Thymus (tissue), 11 donors: ENCODE results near the gene MAPK14. TPM values are rescaled to one million over a fixed set of nuclear protein-coding genes. Genes with fewer than 3 reads are reported as not detected.

Experiments
- DNase-seq, 9 donors: peaks; one replicate each; pipeline ENCODE4 v3.0.0-alpha.2; 2013; ENCODE audit warnings: low spot score in 9 of 9, low read depth in 6 of 9, missing footprints in 1 of 9
- H3K27ac ChIP-seq, 2 donors: one replicate each; pipeline ENCODE4 v1.5.1; 2013; ENCODE audit warnings: control low read depth in 1 of 2, low read depth in 1 of 2, low read length in 1 of 2, mild to moderate bottlenecking in 1 of 2, moderate library complexity in 1 of 2
- H3K27me3 ChIP-seq, 2 donors: one replicate each; pipeline ENCODE4 v1.5.1; 2013; ENCODE audit warnings: low read length in 1 of 2; ENCODE audit not compliant: control insufficient read depth in 2 of 2, insufficient read depth in 1 of 2
- H3K36me3 ChIP-seq, 2 donors: one replicate each; pipeline ENCODE4 v1.5.1; 2013; ENCODE audit warnings: low read length in 1 of 2, mild to moderate bottlenecking in 1 of 2, moderate library complexity in 1 of 2; ENCODE audit not compliant: control insufficient read depth in 2 of 2, insufficient read depth in 2 of 2
- H3K4me1 ChIP-seq, 2 donors: one replicate each; pipeline ENCODE4 v1.5.1; 2013; ENCODE audit warnings: low read length in 2 of 2; ENCODE audit not compliant: control insufficient read depth in 2 of 2, insufficient read depth in 2 of 2
- H3K4me3 ChIP-seq, 2 donors: one replicate each; pipeline ENCODE4 v1.5.1; 2013; ENCODE audit warnings: low read length in 2 of 2, control low read depth in 1 of 2, mild to moderate bottlenecking in 1 of 2
- H3K9me3 ChIP-seq, 2 donors: one replicate each; pipeline ENCODE4 v1.5.1; 2013; ENCODE audit warnings: low read length in 1 of 2, mild to moderate bottlenecking in 1 of 2; ENCODE audit not compliant: control insufficient read depth in 2 of 2, insufficient read depth in 1 of 2
- WGBS: extraction: QIAGEN DNeasy Blood & Tissue Kit; methylation state at CpG from one replicate; pipeline ENCODE4 v1.1.7; 2013; 5-methylcytosine and 5-hydroxymethylcytosine counted together
- polyA plus RNA-seq: library from polyadenylated mRNA; stranded (reverse); fragments of 200-250 nt; gene quantifications from one replicate; pipeline ENCODE4 v1.2.3, GENCODE V29; 2013
- total RNA-seq: library from RNA; stranded (reverse); fragments of 120-200 nt; gene quantifications from one replicate; pipeline ENCODE4 v1.2.4, GENCODE V29; 2013
- donor health status: healthy.

The MAPK14 gene
- total and polyA plus RNA-seq, 2 donors = 33.4 to 44.0 TPM

DNA sequence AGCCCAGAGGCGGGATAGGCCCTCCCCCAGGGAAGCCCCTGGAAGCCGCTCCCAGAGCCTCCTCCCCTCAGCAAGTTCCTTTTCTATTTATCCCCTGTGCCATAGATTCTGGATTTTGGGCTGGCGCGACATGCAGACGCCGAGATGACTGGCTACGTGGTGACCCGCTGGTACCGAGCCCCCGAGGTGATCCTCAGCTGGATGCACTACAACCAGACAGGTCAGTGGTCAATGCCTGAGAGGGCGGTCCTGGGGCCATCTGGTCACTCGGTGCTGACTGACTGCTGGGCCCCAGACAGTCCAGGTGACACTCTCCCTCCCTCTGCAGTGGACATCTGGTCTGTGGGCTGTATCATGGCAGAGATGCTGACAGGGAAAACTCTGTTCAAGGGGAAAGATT, 108.9 kb downstream of the MAPK14 start:
- Histone ChIP-seq H3K4me3 (no peak overlapping the region), H3K4me1 (peaks cover 4 to 42% of the 10 kb centered on the region in 2 donors), H3K36me3 (peaks cover 23 to 35% of the 10 kb centered on the region in 2 donors), H3K27me3 (no peaks in the 10 kb centered on the region), H3K9me3 (no peaks in the 10 kb centered on the region), H3K27ac (no peak overlapping the region)
- no peak for DNase-seq
- 98% methylated on average over 12 of the region's 12 CpGs for WGBS

DNA sequence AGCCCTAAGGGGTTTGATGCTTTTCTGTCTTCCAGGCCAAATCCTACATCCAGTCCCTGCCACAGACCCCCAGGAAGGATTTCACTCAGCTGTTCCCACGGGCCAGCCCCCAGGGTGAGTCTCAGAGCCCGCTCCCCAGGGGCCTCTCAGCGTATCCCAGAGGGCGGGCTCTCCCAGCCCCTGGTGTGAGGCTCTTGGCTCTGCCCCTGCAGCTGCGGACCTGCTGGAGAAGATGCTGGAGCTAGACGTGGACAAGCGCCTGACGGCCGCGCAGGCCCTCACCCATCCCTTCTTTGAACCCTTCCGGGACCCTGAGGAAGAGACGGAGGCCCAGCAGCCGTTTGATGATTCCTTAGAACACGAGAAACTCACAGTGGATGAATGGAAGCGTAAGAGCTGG, 111.1 kb downstream of the MAPK14 start:
- Histone ChIP-seq H3K36me3 (peaks cover 23 to 39% of the 10 kb centered on the region in 2 donors), H3K9me3 (no peaks in the 10 kb centered on the region), H3K4me3 (no peak overlapping the region), H3K27ac (no peak overlapping the region), H3K27me3 (no peaks in the 10 kb centered on the region), H3K4me1 (peaks cover 0 to 26% of the 10 kb centered on the region in 2 donors)
- no peak for DNase-seq
- 97% methylated on average over 15 of the region's 15 CpGs for WGBS

DNA sequence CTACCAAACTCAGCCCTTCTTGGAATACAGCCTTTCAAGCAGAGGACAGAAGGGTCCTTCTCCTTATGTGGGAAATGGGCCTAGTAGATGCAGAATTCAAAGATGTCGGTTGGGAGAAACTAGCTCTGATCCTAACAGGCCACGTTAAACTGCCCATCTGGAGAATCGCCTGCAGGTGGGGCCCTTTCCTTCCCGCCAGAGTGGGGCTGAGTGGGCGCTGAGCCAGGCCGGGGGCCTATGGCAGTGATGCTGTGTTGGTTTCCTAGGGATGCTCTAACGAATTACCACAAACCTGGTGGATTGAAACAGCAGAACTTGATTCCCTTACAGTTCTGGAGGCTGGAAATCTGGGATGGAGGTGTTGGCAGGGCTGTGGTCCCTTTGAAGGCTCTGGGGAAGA, 111.8 kb downstream of the MAPK14 start:
- peak in 1 of 9 donors; percentile 44 for DNase-seq

DNA sequence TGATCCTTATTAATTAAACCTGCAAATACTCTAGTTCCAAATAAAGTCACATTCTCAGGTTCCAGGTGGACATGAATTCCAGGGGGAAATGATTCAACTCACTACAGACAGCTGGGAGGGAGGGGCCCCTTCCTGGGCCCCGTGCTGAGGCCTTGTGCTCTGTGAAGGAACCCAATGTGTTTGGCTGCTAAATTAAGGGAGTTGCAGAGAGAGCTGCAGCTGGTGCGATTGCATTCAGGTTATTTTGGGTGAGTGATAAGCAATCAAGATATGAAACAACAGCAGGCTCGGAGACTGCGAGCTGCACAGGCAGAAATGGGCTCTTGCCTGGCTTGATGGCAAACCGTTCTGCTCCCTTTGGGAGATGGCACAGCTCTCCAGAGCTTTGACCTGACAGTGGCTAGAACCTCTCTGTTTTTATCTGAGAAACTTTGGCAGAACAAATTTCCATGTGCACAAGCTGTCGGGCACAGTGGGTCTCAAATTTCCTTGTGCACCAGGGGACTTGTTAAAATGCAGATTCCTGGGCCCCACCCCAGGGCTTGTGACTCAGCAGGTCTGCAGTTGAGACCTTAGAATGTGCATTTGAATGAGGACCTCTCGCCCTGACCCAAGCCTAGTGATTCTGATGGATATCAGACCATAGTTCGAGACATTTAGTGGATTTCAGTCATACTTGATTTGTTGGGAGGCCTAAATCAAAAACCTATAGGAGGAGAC, 112.5 kb downstream of the MAPK14 start:
- Histone ChIP-seq H3K27me3 (no peaks in the 10 kb centered on the region), H3K36me3 (peaks cover 23 to 39% of the 10 kb centered on the region in 2 donors), H3K27ac (peak overlapping the region; percentile 42 to 73), H3K4me3 (no peak overlapping the region), H3K4me1 (peaks cover 0 to 26% of the 10 kb centered on the region in 2 donors), H3K9me3 (no peaks in the 10 kb centered on the region)
- DNase-seq = peak in 2 of 9 donors; percentile 56 to 81
- 87% methylated on average over 8 of the region's 8 CpGs for WGBS

More for the DNA sequence above, 111.8 kb downstream of the MAPK14 start:
- no peaks in the 10 kb centered on the region for H3K9me3 ChIP-seq
- WGBS = 67% methylated on average over 7 of the region's 7 CpGs
- H3K27me3 ChIP-seq = no peaks in the 10 kb centered on the region
- peaks cover 23 to 39% of the 10 kb centered on the region in 2 donors for H3K36me3 ChIP-seq
- peak overlapping the region in 1 of 2 donors; percentile 73 for H3K27ac ChIP-seq
- H3K4me3 ChIP-seq = no peak overlapping the region
- H3K4me1 ChIP-seq = peaks cover 0 to 26% of the 10 kb centered on the region in 2 donors

DNA sequence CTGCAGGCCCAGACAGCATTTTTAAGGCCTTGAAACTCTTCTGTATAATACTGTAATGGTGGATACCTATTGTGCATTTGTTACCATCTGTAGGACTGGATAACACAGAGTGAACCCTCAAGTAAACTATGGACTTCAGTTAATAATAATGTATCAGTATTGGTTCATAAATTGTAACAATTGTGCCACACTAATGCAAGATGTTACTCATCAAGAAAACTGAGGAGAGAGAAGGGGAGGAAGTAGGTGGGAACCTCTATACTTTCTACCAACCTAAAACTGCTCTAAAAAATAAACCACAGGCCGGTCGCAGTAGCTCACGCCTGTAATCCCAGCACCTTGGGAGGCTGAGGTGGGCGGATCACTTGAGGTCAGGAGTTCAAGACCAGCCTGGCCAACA, 113.5 kb downstream of the MAPK14 start:
- no peaks in the 10 kb centered on the region for H3K9me3 ChIP-seq
- WGBS = 94% methylated on average over 4 of the region's 4 CpGs
- H3K4me1 ChIP-seq = peaks cover 0 to 26% of the 10 kb centered on the region in 2 donors
- H3K4me3 ChIP-seq = no peak overlapping the region
- DNase-seq = no peak
- H3K36me3 ChIP-seq = peaks cover 19 to 32% of the 10 kb centered on the region in 2 donors
- H3K27ac ChIP-seq = no peak overlapping the region
- H3K27me3 ChIP-seq = no peaks in the 10 kb centered on the region

DNA sequence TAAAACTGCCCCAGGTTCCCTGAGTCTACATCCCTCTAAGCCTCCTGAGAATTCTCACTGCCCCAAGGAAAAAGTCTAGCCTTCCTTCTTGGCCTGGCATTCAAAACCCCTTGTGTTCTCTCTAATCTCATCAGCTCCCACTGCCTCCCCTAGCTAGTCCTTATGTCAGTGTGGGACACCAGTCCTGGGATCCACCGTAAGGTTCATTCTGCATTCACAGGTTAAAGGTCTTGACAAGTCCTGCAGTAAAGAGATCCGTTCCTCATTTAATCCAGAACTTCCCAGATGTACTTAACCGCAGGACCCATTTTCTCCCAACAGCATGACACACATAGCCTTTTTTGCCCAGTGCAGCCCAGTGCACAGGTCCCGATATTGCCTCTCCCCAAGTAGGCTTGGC, 114.4 kb downstream of the MAPK14 start:
- no peaks in the 10 kb centered on the region for H3K27me3 ChIP-seq
- H3K36me3 ChIP-seq = peaks cover 18 to 25% of the 10 kb centered on the region in 2 donors
- DNase-seq = no peak
- H3K4me1 ChIP-seq = peaks cover 0 to 26% of the 10 kb centered on the region in 2 donors
- no peaks in the 10 kb centered on the region for H3K9me3 ChIP-seq
- 98% methylated on average over 4 of the region's 4 CpGs for WGBS
- no peak overlapping the region for H3K4me3 ChIP-seq
- no peak overlapping the region for H3K27ac ChIP-seq

DNA sequence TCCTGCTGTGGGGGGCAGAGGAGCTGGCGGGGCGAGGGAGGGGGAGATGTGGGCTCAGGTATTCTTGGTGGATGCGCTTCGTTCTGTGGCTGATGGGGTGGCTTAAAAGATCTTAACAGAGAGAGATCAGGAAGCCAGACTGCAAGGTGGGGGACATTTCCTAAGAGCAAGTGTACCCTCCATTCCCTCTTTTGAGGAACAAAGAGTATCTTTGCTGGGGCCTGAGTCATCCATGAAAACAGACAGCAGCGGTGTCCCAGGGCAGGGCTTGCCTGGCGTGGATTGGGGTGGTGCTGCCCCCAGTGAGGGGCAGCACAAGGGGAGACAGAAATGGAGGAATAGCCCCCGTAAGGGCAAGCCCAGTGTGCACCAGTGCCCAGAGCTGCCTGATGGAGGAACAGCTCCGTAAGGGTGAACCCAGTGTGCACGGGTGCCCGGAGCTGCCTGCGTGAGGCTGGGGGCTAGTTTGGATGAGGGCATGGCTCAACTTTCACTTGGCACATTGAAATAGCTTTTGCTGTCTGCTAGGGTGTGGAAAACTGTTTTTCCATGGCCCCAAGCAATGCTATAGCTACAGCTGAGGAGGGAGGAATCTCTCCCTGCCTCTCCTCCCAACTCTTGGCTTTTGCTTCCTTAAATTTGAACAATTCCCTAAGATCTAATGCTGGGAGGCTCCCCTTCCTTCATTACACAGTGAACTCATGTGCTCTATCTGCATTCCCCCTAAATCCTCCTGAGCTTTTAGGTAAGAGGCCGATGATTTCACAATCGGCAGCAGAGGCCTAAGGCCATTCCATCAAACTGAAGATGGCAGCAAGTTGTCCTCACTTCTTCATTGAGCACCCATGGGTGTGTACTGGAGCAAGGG, 115.6 kb downstream of the MAPK14 start:
- H3K27ac ChIP-seq = no peak overlapping the region
- no peaks in the 10 kb centered on the region for H3K27me3 ChIP-seq
- H3K4me3 ChIP-seq = no peak overlapping the region
- peaks cover 0 to 26% of the 10 kb centered on the region in 2 donors for H3K4me1 ChIP-seq
- no peak for DNase-seq
- WGBS = 95% methylated on average over 13 of the region's 13 CpGs
- no peaks in the 10 kb centered on the region for H3K9me3 ChIP-seq
- peaks cover 17 to 20% of the 10 kb centered on the region in 2 donors for H3K36me3 ChIP-seq

DNA sequence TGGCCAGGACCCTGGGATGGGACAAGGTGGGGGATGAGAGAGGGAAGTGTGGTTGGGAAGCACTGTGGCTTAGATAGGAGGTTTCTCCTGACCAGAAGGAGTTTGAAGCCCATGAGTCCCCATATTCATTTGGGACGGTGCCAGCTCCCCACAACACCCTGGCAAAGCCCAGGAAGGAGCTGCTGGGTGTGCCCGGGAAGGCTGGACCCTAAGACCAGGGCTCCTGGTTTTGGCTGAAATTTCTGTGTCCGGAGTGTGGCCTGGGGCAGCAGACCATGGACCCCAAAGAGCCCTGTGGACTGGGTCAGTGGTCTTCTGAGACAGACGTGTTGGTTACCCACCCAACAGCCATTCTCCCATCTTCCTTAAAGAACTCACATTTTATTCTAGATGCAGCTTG, 117.9 kb downstream of the MAPK14 start:
- Histone ChIP-seq H3K4me3 (no peak overlapping the region), H3K9me3 (no peaks in the 10 kb centered on the region), H3K4me1 (peaks cover 0 to 10% of the 10 kb centered on the region in 2 donors), H3K36me3 (peaks cover 0 to 6% of the 10 kb centered on the region in 2 donors), H3K27ac (no peak overlapping the region), H3K27me3 (no peaks in the 10 kb centered on the region)
- 84% methylated on average over 4 of the region's 4 CpGs for WGBS
- DNase-seq = no peak

DNA sequence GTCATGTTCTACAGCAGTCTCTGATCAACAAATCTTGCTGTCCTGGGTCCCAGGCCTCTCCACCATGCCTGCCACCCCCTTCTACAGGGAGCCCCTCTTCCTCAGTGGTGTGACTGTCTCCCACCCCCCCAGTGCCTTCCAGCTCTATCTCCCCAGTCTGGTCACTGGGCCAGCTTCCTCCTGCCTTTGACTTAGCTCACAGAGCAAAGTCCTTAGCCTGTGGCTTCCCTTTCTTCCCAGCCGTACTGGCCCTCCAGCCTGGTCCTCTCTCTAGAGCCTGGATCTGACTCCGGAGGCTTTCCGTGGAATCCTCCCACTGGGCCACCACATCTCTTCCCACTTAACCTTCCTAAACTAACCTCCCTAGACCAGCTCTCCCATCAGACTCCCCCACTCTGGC, 119.7 kb downstream of the MAPK14 start:
- no peak for DNase-seq
- Histone ChIP-seq H3K4me3 (no peak overlapping the region), H3K9me3 (no peaks in the 10 kb centered on the region), H3K27ac (no peak overlapping the region), H3K36me3 (peaks cover 0 to 1% of the 10 kb centered on the region in 2 donors), H3K4me1 (no peaks in the 10 kb centered on the region), H3K27me3 (no peaks in the 10 kb centered on the region)
- WGBS = 100% methylated on average over 3 of the region's 3 CpGs
